Epithelial cell of prostate (primary cell): Measurements from ENCODE around the gene AKAP6.
A peak's percentile ranks its signal among the peaks of the same experiment; 100 is the strongest.
"Not testable (repeated sequence)": the region's sequence is repeated elsewhere in the genome, so short reads cannot be mapped to it uniquely, and the experiment has no call there.

Experiments used
- DNase-seq: peaks from one replicate; pipeline ENCODE4 v3.0.0-alpha.2; 2011; ENCODE audit warnings: low read depth, low spot score
- H3K27ac ChIP-seq: fragments of 450-650 bp; 2 replicates; pipeline ENCODE4 v1.5.1; 2017; ENCODE audit warnings: mild to moderate bottlenecking

AKAP6 gene

DNA sequence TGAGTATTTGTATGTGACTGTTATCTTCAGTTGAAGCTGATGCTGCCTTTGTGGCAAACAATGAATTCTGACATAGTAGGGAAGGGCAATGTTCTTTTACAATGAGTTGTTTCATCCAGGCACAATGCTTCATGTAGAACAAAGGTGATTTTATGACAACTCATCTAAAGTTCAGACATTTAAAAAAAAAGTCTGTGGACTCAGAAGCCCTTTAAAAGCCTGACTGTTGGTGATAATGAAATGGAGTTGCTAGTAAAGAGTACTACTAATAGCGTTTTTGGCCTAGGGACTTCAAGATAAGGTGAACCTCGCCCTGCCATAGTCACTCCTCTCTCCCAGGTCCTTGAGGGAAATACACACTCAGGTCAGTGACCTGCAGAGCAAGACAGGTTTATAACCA, 105.1 kb downstream of the AKAP6 start:
- DNase-seq, result no peak
- no peak overlapping the region for H3K27ac ChIP-seq

DNA sequence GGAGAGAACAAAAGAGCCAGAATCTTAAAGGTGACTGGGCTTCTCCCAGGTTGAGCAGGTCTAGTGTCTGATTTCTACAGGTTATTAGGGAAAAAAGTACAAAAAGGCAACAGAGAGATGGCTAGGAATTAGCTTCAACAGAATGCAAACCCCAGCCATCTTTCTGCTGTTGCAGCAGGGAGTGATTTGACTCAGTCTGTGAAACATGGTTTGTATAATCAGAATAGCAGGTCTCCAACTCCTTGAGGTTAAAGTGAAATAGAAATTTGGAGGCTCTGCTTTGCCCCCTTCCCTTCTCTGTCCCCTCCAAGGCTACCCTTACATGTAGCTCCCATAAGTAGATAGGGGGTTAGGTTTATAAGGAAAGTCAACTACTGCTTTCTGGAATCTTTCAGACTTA, 105.8 kb downstream of the AKAP6 start:
- no peak overlapping the region for H3K27ac ChIP-seq
- DNase-seq, result no peak

DNA sequence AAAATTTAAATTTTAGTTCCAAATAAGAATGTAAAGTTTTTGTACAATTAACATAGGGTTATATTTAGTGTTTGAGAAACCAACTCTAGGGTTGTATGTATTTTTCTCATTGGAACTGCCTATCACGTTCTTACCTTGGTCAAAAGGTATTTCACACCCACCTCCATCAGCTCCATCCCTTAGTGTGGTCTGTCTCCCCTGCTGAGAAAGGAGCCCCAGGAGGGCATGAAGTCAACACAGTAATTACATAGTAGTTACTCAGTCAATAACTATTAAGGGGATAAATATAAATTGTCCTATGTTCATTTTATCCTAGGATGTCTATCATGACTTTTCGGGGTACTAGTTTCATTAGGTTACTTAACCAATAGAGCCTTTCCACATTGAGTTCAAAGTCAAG, 106.3 kb downstream of the AKAP6 start:
- no peak for DNase-seq
- H3K27ac ChIP-seq, result no peak overlapping the region

DNA sequence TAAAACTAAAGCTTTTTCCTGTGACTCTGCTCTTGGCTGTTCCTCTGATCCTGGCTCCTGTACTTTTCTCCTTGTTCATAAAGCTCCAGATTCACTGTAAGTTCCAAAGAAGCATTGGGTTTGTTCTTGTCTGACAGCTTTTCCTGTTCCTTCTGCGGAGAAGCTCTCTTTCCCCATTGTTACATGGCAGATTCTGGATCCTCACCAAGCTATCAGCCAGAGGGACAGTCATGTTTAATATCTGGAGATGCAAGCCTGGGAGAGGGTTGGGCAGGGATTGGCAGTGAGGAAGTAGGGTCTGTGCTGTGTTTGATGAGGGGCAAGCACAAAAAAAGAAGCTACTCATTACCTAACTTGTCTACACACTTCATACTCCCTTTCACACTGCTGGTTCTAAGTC, 107.9 kb downstream of the AKAP6 start:
- no peak for DNase-seq
- H3K27ac ChIP-seq, result no peak overlapping the region

DNA sequence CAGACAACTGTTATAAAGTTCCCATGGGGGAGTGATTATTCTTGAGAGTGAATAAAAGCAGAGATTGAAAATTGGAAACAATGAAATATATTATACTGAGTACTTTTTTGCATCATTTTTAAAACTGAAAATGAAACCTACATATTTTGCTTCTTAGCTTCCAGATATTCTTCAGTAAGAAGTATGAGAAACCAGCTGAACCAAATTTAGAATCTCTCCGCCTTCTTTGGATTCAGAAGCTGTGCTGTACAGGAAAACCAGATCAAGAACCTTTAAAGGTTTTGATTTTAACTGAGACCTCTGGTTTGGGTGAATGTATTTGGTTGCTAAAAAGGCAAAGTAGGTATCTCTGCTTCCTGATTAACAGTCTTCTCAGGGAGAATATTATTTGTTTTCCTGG, 109.4 kb downstream of the AKAP6 start:
- H3K27ac ChIP-seq, result no peak overlapping the region
- no peak for DNase-seq

DNA sequence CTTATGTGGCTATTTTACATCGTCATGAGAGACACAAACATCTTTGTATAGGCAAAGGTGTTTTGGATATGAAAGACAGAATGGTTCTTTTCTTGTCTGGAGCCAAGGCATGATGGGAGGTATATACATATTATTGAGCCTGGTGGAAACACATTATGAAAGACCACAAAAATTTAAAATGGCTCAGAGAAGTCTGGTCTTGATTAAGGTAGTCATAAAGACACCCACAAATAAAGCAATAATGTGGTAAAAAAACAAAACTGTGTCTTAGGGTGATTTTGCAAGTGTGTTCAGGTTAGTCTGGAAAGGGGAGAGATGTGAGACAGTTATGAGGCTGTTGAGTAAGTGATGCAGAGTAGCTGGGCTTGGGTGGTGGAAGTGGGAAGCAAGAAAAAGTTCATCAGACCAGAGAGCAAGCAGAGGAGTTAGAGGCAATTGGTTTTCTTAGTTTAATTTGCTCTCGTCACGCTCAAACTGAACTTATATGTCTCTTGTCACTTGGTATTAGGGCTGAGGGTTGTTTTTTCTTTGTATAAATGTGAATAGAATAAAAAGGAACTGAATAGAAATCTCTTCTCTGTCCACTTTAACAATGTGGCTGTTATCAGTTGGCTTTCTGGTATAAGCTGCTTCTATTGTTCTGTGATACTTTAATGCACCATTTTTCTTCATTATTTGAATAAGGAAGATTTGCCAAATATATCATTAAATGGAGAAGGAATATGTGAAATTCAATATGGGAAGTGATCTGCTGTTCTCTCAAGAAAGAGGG, 115.0 kb downstream of the AKAP6 start:
- DNase-seq, result no peak
- H3K27ac ChIP-seq, result no peak overlapping the region

DNA sequence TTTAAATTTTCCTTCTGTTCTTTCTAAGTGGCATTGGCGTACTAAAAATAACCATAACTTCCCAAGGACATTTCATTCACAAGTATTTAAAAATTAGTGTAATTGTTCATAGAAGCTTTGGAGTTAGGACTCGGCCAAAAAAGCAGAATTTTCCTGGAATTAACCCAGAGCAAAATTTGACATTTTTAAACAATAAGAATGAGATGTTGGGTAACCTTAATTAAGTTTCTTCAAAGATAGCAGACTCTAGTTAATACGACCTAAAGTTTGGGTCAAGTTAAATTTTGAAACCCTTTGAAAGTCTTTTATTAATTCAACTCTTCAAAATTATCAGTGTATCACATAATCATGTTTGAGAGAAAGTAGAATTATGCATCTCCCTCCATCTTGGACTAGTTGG, 118.3 kb downstream of the AKAP6 start:
- DNase-seq, result no peak
- H3K27ac ChIP-seq, result no peak overlapping the region

DNA sequence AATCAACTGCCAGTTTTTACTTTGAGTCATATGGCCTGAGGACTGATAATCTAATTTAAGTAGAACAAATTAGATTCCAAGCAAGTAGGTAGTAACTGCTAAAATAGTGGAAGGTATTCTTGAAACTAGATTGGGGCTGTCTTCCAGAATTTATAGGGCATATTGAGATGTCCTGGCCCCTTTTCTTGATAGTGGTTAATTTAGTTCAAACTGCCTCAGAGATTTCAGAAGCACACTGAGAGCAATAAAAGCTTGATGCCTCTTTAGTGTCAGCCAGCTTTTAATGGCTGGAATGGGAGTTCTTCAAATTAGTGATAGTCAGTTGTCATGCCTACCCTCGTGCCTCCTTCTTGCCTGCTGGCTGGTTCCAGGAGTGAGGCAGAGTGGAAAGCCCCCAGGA, 120.5 kb downstream of the AKAP6 start:
- no peak for DNase-seq
- no peak overlapping the region for H3K27ac ChIP-seq

DNA sequence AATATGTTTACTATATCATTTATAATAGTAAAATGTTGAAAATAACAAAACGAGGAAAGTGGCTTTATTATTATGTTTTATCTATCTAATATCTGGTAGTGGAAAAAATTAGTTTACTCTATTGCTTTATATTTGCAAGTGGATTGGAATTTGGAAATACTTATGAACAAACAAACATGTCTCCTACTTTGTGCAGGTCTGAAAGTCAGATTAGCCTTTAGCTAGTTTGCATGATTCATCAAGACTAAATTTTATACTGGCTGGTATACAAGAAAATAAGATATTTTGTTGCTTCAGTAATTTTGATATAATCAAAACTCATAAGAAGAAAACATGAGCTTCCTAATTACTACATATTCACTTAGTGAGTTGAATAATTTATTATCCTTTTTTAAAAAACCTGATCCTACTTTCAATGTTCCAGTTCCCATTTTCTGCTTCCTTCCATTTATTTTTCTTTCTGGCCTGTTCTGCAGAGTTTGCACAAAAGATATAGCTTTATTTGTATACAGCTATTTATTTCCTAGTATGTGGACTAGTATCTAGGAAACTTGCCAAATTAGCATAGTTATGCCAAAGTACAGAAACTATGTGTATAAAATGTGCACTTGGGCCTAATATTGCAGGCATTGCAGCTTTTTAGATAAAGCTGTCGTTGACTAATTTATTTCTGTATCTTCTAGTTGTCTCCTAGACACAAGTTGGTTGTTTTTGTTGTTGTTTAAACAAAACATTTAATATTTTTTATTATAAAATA, 122.0 kb downstream of the AKAP6 start:
- H3K27ac ChIP-seq, result no peak overlapping the region
- DNase-seq, result no peak

DNA sequence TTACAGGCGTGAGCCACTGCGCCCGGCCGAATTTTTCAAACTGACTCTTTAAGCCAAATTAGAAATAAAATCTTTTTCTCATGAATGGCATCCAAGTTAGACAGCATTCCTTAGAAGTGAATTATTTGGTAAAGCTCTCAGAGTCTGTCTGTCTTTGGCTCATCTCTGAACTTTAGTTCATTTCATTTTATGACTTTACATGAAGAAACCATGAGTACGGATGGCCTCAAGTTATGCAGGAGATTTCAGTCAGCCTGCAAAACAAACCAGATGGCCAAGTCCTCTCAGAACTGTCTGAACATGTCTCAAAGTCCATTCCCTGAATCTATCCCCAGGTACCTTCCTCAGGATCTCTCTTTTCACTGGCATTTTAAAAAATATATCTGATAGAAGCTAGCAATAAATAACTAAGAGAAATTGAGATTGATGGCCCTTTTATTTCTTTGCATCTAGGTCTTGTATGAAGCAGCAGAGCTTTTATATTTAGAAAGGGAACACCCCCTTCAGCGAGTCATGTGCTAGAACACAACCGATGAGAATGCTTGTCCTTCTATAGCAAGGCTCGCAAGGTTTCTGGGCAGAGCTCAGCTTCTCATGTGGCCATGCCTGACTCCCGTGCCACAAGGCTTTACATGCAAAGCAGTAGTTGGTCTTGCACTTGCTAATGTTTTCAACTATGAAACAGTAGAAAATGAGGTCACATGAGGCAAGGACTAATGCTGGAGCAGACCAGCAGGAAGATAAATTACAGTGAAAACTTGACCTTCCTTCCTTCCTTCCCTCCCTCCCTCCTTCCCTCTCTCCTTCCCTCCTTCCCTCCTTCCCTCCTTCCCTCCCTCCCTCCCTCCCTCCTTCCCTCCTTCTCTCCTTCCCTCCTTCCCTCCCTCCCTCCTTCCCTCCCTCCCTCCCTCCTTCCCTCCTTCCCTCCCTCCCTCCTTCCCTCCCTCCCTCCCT, 125.0 kb downstream of the AKAP6 start:
- no peak for DNase-seq
- peak overlapping the region; percentile 48 for H3K27ac ChIP-seq

DNA sequence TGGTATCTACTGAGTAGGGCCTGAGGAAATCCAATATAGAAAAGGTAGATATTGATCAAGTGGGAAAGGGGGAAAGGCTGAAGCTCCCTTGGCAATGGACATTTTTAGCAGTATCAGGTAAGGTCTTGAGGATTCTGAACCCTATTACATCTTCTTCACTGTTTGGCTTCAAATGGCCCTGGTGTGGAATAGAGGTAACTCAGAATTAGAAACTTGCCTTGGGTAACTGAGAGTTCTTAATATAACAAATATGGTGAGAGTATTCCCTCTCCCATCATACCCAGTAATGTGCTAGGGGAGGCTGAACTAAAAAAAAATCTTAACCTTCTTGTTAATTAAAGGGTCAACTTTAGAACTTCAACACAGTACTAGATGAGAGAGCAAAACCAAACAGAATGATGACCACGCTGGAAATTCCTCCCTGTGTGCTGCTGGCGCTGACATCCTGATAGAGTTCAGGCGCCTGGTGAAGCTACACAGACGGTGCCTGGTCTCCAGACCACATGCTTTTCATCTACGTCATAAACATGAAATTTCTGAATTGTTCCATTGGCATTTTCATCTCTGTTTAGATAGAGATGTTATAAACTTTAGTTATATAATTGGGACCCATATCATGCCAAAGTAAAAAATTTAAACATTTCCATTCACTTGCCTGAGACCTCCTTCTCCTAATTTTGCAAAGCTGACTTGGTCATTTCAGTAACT, 128.3 kb downstream of the AKAP6 start:
- H3K27ac ChIP-seq, result no peak overlapping the region
- no peak for DNase-seq

DNA sequence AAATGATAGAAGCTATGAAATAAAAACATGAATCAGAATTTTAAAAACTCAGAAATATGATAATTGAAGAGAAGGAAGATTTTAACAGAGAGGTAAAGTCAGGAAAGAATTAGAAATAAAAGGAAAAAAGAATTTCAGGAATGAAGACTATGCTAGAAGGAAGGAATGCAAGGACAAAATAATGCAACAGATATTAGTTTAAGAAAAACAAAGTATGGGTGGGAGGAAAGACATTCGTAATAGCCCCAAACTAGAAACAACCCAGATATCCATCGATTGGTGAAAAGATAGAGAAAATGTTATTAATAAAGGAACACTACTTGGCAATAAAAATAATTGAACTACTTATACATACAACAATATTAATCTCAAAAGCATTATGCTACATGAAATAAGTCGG, 129.6 kb downstream of the AKAP6 start:
- DNase-seq, result no peak
- H3K27ac ChIP-seq, result no peak overlapping the region

DNA sequence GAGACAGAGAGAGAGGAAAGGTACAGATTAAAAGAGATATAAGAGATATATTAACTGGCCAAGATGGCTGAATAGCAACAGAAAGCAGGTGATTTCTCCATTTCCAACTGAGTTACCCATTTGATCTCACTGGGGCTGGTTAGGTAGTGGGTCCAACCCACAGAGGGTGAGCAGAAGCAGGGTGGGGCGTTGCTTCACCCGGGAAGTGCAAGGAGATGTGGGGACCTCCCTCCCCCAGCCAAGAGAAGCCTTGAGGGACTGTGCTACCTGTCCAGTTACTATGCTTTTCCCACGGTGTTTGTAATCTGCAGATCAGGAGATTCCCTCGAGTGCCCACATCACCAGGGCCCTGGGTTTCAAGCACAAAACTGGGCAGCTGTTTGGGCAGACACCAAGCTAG, 131.2 kb downstream of the AKAP6 start:
- DNase-seq, result no peak
- no peak overlapping the region for H3K27ac ChIP-seq

DNA sequence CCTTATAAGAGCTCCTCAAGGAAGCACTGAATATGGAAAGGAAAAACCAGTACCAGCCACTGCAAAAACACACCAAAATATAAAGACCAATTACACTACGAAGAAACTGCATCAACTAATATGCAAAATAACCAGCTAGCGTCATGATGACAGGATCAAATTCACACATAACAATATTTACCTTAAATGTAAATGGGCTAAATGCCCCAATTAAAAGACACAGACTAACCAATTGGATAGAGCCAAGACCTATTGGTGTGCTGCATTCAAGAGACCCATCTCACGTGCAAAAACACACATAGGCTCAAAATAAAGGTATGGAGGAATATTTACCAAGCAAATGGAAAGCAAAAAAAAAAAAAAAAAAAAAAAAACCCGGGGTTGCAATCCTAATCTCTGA, 133.5 kb downstream of the AKAP6 start:
- not testable (repeated sequence) for DNase-seq, H3K27ac ChIP-seq

DNA sequence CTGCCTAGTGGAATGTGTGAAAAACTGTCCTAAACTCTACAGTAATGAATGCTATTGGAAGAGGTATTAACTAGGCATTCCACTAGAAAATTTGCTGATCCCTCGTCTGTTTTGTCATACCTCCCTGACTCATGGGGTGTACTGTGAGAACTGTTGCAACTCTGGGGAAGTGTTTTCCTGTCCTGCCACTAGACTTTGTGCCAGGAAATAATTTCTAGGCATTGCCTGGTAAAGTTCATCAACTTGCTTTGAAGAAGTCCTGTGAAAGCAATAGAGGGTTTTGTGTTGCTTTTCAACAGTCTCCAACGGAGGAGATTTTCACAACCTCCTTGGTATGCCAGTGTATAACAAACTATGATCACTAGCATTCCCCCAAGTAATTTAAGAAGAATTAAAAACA, 139.9 kb downstream of the AKAP6 start:
- H3K27ac ChIP-seq, result peak overlapping the region; percentile 99
- DNase-seq, result no peak

DNA sequence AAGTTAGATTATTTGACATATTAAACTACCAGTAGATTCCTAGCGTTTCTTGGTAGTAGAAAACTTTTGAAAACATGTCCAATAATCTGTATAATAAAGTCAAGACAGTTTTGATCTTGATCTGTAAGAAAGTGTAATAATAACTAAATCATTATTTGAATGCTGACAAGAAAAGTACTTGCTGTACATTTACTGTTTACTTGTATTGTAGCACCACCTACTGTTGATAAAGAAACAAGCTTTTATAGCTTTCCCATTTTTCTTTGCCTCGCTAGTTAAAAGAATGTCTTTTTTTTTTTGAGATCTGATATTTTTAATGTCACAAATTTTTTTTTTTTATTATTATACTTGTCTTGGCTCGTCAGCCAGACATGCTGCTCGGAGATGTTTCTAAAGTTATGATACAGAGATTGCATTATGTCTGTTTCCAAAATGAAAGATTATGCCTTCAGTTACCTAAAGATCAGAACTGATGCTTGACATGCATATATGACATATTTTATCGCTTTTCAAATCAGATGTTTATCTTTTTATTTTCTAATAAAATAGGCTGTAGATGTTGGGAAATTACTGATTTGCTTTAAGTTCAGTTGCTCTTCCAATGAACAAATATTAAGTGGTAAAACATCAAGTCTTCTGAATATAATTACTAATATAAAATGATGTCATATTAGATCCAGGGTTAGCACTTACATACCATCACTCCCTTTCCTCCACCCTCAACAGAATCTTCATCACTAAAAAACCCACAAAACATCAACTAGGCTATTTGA, 140.5 kb downstream of the AKAP6 start:
- DNase-seq, result no peak
- peak overlapping the region; percentile 99 for H3K27ac ChIP-seq

DNA sequence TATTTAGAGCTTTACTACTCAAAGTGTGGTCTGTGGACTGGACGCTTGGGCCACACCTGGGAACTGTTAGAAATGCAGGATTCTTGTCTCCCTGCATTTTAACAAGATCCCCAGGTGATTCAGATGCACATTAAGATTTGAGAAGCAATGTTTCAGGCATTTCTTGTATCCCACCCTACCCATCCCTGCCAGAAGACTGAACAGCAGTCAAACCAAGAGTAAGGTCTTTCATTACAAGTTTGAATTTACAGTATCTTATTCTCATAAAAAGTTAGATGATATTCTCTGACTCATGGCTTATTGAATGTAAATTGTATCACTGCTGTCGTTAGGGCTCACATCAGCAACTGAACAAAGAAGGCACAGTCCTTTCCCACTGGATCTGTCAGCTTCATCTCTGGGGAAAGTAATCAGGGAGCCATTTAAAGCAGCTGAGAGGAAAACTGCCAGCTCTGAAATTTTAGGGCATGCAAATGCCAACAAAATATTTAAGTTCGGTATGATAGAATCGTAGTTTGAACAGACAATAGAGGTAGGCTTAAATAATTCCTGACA, 141.1 kb downstream of the AKAP6 start:
- DNase-seq, result no peak
- H3K27ac ChIP-seq, result peak overlapping the region; percentile 99

DNA sequence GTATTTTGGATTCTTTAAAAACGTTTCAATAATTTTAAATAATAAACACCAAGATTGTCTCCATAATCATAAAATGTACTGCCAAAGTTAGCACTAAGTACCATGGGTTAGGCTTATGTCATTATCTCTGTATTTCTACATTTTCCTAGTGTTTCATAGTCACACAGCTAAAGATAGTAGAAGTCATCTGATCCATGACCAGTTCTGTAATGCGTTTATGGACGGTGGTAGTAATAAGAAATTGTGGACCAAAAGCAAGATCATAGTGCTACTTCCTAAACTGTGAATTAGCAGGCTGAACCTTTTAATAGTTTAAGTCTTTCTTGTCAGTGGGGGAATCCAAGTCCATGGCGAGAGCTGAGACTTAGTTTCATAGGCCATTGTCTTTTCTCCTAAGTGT, 142.1 kb downstream of the AKAP6 start:
- H3K27ac ChIP-seq, result peak overlapping the region; percentile 99
- no peak for DNase-seq

DNA sequence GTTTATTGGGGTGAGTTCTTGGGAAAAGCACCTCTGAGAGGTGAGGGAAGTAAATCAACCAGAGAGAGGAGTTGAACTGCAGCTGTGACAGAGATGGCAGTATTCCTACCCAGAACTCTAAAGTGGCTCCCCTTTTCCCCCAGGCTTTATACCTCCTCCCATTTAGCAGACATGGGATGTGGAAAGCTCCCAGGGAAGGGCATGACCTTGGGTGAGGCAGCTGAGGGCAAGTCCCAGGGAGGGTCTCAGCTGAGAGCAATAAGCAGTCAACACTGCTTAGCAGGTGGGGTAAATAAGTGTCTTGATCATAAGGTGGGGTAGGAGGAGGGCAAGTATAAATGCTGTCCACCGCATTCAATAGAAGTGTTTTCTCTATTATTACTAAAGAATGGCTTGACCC, 143.0 kb downstream of the AKAP6 start:
- DNase-seq, result no peak
- peak overlapping the region; percentile 99 for H3K27ac ChIP-seq
